ENCODE data around the gene UTP4. TPM values are rescaled to one million over a fixed set of nuclear protein-coding genes. Genes with fewer than 3 reads are reported as not detected.

UTP4 gene
- total RNA-seq, 2 experiments from 2014 or later, result 102 to 119 TPM

- Mint-ChIP-seq H3K9me3 (ENCODE audit: low read depth) (no peaks in the 10 kb centered on the region), H3K4me1 (peaks cover 39% of the 10 kb centered on the region), H3K4me3 (no peak overlapping the region), H3K36me3 (ENCODE audit: low read depth) (peaks cover 59% of the 10 kb centered on the region), H3K27me3 (no peaks in the 10 kb centered on the region), H3K27ac (peak overlapping the region; percentile 19)
- DNase-seq (no peak), ATAC-seq (no peak)
- ChIA-PET POLR2A (interaction anchor here (0.6 kb wide), 1 partner anchor 33 kb away, joined by 3 read pairs; no protein-coding TSS in a partner anchor), CTCF (interaction anchor here (1.0 to 2.2 kb wide), 3 partner anchors 8 to 631 kb away, joined by 3 to 7 read pairs (median 5); no protein-coding TSS in a partner anchor)
- intact Hi-C loops (cut with DNase I, micrococcal nuclease), result no loop called here
Observed at GRCh38 chr16:69160192-69160591, 27.7 kb downstream of the UTP4 start.

DNA sequence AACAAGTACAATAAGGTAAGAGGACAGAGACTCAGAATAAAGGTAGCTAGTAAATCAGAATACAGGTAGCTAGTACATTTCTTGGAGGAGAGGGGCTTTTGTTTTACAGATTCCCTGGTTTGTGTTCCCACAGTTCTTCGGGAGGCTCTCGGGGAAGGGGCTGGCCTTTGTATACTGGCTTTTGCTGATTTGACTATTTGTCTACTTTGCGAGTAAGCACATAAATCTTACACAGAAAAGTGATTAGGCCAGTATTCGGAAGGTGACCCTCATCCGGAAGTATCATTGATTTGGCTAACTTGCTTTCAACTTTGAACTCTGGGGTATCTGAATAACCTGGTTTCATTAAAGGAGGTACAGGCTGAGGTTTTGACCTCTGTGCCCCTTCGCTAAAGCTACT lies 33.1 kb downstream of the UTP4 start:
- peaks cover 52% of the 10 kb centered on the region for H3K4me1 Mint-ChIP-seq
- intact Hi-C loops (cut with DNase I, micrococcal nuclease), result loop anchor here in 1 of 2 experiments (5.0 kb wide), 1 partner anchor 122 kb away; no protein-coding TSS in a partner anchor
- ChIA-PET POLR2A (interaction anchor here (0.7 to 2.6 kb wide), 6 partner anchors 8 to 607 kb away, joined by 3 to 15 read pairs (median 6); partner anchors contain the start of gene SNTB2), CTCF (interaction anchor here (0.6 to 2.4 kb wide), 11 partner anchors 10 to 226 kb away, joined by 3 to 12 read pairs (median 5); partner anchors contain the start of gene SNTB2)
- no peak for DNase-seq
- ATAC-seq, result no peak
- no peaks in the 10 kb centered on the region for H3K9me3 Mint-ChIP-seq (ENCODE audit: low read depth)
- no peak overlapping the region for H3K4me3 Mint-ChIP-seq
- H3K27me3 Mint-ChIP-seq, result no peaks in the 10 kb centered on the region
- peaks cover 65% of the 10 kb centered on the region for H3K36me3 Mint-ChIP-seq (ENCODE audit: low read depth)
- H3K27ac Mint-ChIP-seq, result peak overlapping the region; percentile 87

- ChIA-PET POLR2A (interaction anchor here (0.6 to 2.6 kb wide), 12 partner anchors 9 to 608 kb away, joined by 3 to 15 read pairs (median 5); partner anchors contain the start of gene SNTB2), CTCF (interaction anchor here (0.6 to 2.4 kb wide), 16 partner anchors 9 to 144 kb away, joined by 3 to 13 read pairs (median 6); partner anchors contain the start of gene SNTB2)
- Mint-ChIP-seq H3K27ac (peak overlapping the region; percentile 87), H3K9me3 (ENCODE audit: low read depth) (no peaks in the 10 kb centered on the region), H3K27me3 (no peaks in the 10 kb centered on the region), H3K4me3 (peak overlapping the region; percentile 32), H3K36me3 (ENCODE audit: low read depth) (peaks cover 64% of the 10 kb centered on the region), H3K4me1 (peaks cover 52% of the 10 kb centered on the region)
- intact Hi-C loops (cut with DNase I, micrococcal nuclease), result loop anchor here (1.0 to 5.0 kb wide), 12 partner anchors 20 to 506 kb away; partner anchors contain the start of genes CHTF8 (in 2 of the 2), UTP4 (in 2 of the 2), NFAT5 (in 1 of the 2) and SNTB2 (in 1 of the 2)
- DNase-seq, result peak; percentile 91
- peak; percentile 92 for ATAC-seq
Observed at GRCh38 chr16:69166221-69166833, 33.9 kb downstream of the UTP4 start.

GRCh38 chr16:69166946-69167930 lies 34.8 kb downstream of the UTP4 start:
- POLR2A ChIA-PET, result interaction anchor here (0.6 to 2.6 kb wide), 10 partner anchors 8 to 559 kb away, joined by 3 to 15 read pairs (median 5); partner anchors contain the start of gene SNTB2
- peak overlapping the region; percentile 38 for H3K4me3 Mint-ChIP-seq

DNA sequence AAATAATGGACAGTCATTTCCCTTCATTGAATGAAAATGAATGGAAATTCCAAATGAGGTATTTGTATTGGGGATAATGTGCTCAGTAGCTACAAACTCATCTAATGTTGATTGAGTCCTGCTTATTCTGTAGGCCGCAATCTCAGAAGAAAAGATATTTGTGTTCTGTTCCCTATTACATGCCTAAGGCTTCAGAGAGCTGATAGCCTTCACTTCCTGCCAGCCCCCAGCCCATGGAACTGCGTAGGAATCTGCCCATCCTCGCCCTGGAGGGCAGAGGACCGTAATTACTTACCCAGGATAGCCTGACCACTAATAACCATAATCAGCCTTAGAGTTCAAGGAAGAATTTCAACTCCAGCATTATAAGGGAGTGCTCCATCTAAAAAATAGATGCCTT lies 36.6 kb downstream of the UTP4 start:
- DNase-seq (no peak), ATAC-seq (no peak)
- no peak overlapping the region for H3K4me3 Mint-ChIP-seq
- peaks cover 48% of the 10 kb centered on the region for H3K4me1 Mint-ChIP-seq
- peaks cover 62% of the 10 kb centered on the region for H3K36me3 Mint-ChIP-seq (ENCODE audit: low read depth)
- no peaks in the 10 kb centered on the region for H3K9me3 Mint-ChIP-seq (ENCODE audit: low read depth)
- no peak overlapping the region for H3K27ac Mint-ChIP-seq
- H3K27me3 Mint-ChIP-seq, result no peaks in the 10 kb centered on the region
- intact Hi-C loops (cut with DNase I, micrococcal nuclease), result loop anchor here in 1 of 2 experiments (5.0 kb wide), 1 partner anchor 118 kb away; no protein-coding TSS in a partner anchor
- POLR2A ChIA-PET, result no interaction called here
- CTCF ChIA-PET, result interaction anchor here (0.6 to 0.7 kb wide), 3 partner anchors 263 to 563 kb away, joined by 4 read pairs; no protein-coding TSS in a partner anchor

More at GRCh38 chr16:69166946-69167930, 34.8 kb downstream of the UTP4 start:
- Mint-ChIP-seq H3K27ac (peak overlapping the region; percentile 87), H3K36me3 (ENCODE audit: low read depth) (peaks cover 63% of the 10 kb centered on the region), H3K9me3 (ENCODE audit: low read depth) (no peaks in the 10 kb centered on the region), H3K4me1 (peaks cover 52% of the 10 kb centered on the region), H3K27me3 (no peaks in the 10 kb centered on the region)
- CTCF ChIA-PET, result interaction anchor here (0.6 to 2.2 kb wide), 14 partner anchors 9 to 143 kb away, joined by 3 to 13 read pairs (median 6); partner anchors contain the start of gene SNTB2
- ATAC-seq, result no peak
- peak; percentile 30 for DNase-seq
- intact Hi-C loops (cut with DNase I, micrococcal nuclease), result loop anchor here (1.0 to 5.0 kb wide), 12 partner anchors 19 to 507 kb away; partner anchors contain the start of genes CHTF8 (in 2 of the 2), UTP4 (in 2 of the 2), NFAT5 (in 1 of the 2) and SNTB2 (in 1 of the 2)

DNA sequence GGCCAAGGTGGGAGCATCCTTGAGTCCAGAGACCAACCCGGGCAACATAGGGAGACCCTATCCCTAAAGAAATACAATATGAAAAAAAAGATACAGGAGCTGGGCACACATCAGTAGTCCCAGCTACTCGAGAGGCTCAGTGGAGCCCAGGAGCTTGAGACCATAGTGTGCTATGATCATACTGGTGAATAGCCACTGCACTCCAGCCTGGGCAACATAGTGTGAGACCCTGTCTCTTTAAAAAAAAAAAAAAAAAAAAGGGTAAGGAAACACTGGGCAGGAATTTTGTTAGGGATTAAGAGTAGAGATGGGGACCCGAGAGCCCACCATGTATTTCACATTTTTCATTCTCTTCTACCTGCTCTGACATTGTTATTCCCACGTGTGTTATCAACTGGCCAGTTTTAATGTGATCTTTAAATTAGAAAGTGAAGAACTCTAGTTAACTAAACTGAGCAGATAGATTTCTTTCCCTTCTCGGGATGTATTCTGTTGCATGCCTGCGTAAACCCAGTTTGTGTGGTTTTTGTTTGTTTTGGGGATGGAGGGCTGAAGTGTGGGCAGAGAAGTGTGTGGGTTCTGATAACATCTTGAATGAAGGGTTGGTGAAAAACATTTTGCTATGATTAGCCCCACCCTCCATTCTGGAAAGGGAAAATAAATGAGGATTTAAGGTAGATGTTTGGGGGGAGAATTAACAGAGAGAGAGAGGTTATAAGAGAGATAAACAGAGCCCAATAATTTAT lies 37.3 kb downstream of the UTP4 start:
- DNase-seq (no peak), ATAC-seq (no peak)
- peaks cover 44% of the 10 kb centered on the region for H3K4me1 Mint-ChIP-seq
- ChIA-PET CTCF (interaction anchor here (0.6 kb wide), 2 partner anchors 24 to 262 kb away, joined by 3 to 4 read pairs; no protein-coding TSS in a partner anchor), POLR2A (interaction anchor here (0.6 kb wide), 2 partner anchors 18 to 120 kb away, joined by 3 read pairs; no protein-coding TSS in a partner anchor)
- no peak overlapping the region for H3K27ac Mint-ChIP-seq
- H3K4me3 Mint-ChIP-seq, result no peak overlapping the region
- peaks cover 58% of the 10 kb centered on the region for H3K36me3 Mint-ChIP-seq (ENCODE audit: low read depth)
- intact Hi-C loops (cut with DNase I, micrococcal nuclease), result loop anchor here in 1 of 2 experiments (5.0 kb wide), 1 partner anchor 118 kb away; no protein-coding TSS in a partner anchor
- H3K9me3 Mint-ChIP-seq (ENCODE audit: low read depth), result no peaks in the 10 kb centered on the region
- no peaks in the 10 kb centered on the region for H3K27me3 Mint-ChIP-seq

DNA sequence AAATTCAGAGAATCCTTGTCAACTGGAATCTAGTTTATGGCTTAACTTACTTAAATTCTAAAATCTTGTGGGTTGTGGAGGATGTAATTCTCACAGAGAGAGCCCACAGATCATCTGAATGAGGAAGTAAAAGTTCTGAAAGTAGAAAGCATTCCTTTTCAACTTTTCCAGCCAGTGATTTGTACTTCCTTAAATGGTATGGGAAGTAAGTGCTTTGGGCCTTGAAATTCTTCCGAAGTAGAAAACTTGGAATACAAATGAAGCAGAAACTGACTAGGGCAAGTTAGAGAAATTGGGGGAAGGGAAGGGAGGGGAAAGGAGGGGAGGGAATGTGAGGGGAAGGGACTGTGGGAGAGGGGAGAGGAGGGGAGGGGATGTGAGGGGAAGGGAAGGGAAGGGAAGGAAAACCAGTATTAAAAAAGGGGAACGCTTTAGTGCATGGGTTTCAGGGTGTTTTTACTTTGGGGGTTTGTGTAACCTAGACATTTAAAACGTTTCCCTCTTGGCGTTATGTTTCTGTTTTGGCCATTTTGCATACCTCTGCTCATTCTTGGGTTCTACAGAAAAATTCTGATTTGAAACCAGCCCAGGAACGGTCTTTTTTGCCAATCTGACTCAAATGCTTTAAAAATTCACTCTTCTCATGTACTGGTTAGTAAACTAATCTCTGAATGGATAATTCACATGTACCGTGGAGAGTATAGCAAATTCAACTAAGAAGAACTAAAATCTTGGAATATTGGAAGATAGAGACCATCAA lies 39.1 kb downstream of the UTP4 start:
- no peak overlapping the region for H3K4me3 Mint-ChIP-seq
- no peak overlapping the region for H3K27ac Mint-ChIP-seq
- no peak for ATAC-seq
- H3K36me3 Mint-ChIP-seq (ENCODE audit: low read depth), result peaks cover 51% of the 10 kb centered on the region
- H3K9me3 Mint-ChIP-seq (ENCODE audit: low read depth), result no peaks in the 10 kb centered on the region
- H3K4me1 Mint-ChIP-seq, result peaks cover 26% of the 10 kb centered on the region
- no peak for DNase-seq
- intact Hi-C loops (cut with DNase I, micrococcal nuclease), result no loop called here
- CTCF ChIA-PET, result interaction anchor here (1.5 kb wide), 1 partner anchor 16 kb away, joined by 3 read pairs; the partner anchor contains the start of gene SNTB2
- no peaks in the 10 kb centered on the region for H3K27me3 Mint-ChIP-seq
- POLR2A ChIA-PET, result no interaction called here

GRCh38 chr16:69176033-69176800 lies 43.8 kb downstream of the UTP4 start:
- no peak for ATAC-seq
- Mint-ChIP-seq H3K9me3 (ENCODE audit: low read depth) (no peaks in the 10 kb centered on the region), H3K4me1 (peaks cover 5% of the 10 kb centered on the region), H3K27me3 (no peaks in the 10 kb centered on the region), H3K4me3 (no peak overlapping the region), H3K27ac (no peak overlapping the region), H3K36me3 (ENCODE audit: low read depth) (peaks cover 18% of the 10 kb centered on the region)
- ChIA-PET POLR2A (interaction anchor here (0.6 kb wide), 2 partner anchors 26 to 128 kb away, joined by 7 to 8 read pairs; no protein-coding TSS in a partner anchor), CTCF (interaction anchor here (0.7 to 1.0 kb wide), 2 partner anchors 10 to 15 kb away, joined by 4 to 5 read pairs; no protein-coding TSS in a partner anchor)
- intact Hi-C loops (cut with DNase I, micrococcal nuclease), result no loop called here
- DNase-seq, result no peak

GRCh38 chr16:69179328-69180010 lies 47.0 kb downstream of the UTP4 start:
- H3K4me1 Mint-ChIP-seq, result peaks cover 6% of the 10 kb centered on the region
- POLR2A ChIA-PET, result no interaction called here
- ATAC-seq (no peak), DNase-seq (no peak)
- H3K4me3 Mint-ChIP-seq, result no peak overlapping the region
- intact Hi-C loops (cut with DNase I, micrococcal nuclease), result no loop called here
- no peaks in the 10 kb centered on the region for H3K9me3 Mint-ChIP-seq (ENCODE audit: low read depth)
- CTCF ChIA-PET, result interaction anchor here (0.7 kb wide), 1 partner anchor 37 kb away, joined by 3 read pairs; no protein-coding TSS in a partner anchor
- H3K27ac Mint-ChIP-seq, result no peak overlapping the region
- H3K27me3 Mint-ChIP-seq, result no peaks in the 10 kb centered on the region
- peaks cover 6% of the 10 kb centered on the region for H3K36me3 Mint-ChIP-seq (ENCODE audit: low read depth)
